Nephron (organoid): ENCODE measurements around the gene TMEM235.
A peak's percentile ranks its signal among the peaks of the same experiment; 100 is the strongest.
"Not testable (repeated sequence)": the region's sequence is repeated elsewhere in the genome, so short reads cannot be mapped to it uniquely, and the experiment has no call there.

ENCODE experiments used
- H3K27ac Mint-ChIP-seq, 3 experiments: 2 replicates each; pipeline ENCODE4 v1.8.0; 2020; ENCODE audit warnings: mixed read lengths in 3 of 3, mild to moderate bottlenecking in 2 of 3, moderate library complexity in 1 of 3
- H3K27me3 Mint-ChIP-seq: 2 replicates; pipeline ENCODE4 v1.8.0; 2021; ENCODE audit warnings: low read depth, mild to moderate bottlenecking, moderate library complexity, mixed read lengths
- H3K36me3 Mint-ChIP-seq: 2 replicates; pipeline ENCODE4 v1.8.0; 2020; ENCODE audit warnings: low read depth, mixed read lengths
- H3K4me1 Mint-ChIP-seq: 2 replicates; pipeline ENCODE4 v1.8.0; 2020; ENCODE audit warnings: mixed read lengths
- H3K4me3 Mint-ChIP-seq, 3 experiments: 2 replicates each; pipeline ENCODE4 v1.8.0; 2020; ENCODE audit warnings: mild to moderate bottlenecking in 3 of 3, mixed read lengths in 3 of 3, moderate library complexity in 2 of 3
- H3K9me3 Mint-ChIP-seq: 2 replicates; pipeline ENCODE4 v1.8.0; 2020; ENCODE audit warnings: mixed read lengths
- TF ChIP-seq, protein P1 (sequence below), 3 experiments: fragments of 200-600 bp; sonication (generic); IDR thresholded peaks; one replicate each; pipeline ENCODE4 v1.5.0; 2021; ENCODE audit warnings: antibody characterized with exemption in 3 of 3; ENCODE audit not compliant: unreplicated experiment in 3 of 3

TMEM235 gene

DNA sequence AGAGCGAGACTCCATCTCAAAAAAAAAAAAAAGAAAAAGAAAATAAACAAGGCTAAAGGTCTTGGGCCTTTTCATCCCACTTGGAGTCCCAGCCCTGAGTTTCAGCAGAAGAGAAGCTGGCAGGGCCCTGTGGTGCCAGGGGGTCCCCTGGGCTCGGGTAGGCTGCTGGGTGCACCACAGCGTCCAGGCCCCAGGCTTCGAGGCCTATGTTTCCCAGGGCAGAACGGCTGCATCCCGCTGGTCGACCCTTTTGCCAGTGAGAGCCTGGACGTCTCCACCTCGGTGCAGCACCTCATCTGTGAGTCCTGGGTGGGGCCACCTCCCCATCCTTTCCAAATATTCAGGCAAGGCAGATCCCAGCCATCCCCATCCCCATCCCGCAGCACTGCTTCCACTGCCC lies 2.2 kb downstream of the TMEM235 start:
- peaks cover 29% of the 10 kb centered on the region for H3K4me1 Mint-ChIP-seq
- peaks cover 61% of the 10 kb centered on the region for H3K27me3 Mint-ChIP-seq
- H3K36me3 Mint-ChIP-seq: no peaks in the 10 kb centered on the region
- H3K9me3 Mint-ChIP-seq: no peaks in the 10 kb centered on the region
- H3K27ac Mint-ChIP-seq: no peak overlapping the region
- no peak overlapping the region for H3K4me3 Mint-ChIP-seq
- TF ChIP-seq, protein P1, sequence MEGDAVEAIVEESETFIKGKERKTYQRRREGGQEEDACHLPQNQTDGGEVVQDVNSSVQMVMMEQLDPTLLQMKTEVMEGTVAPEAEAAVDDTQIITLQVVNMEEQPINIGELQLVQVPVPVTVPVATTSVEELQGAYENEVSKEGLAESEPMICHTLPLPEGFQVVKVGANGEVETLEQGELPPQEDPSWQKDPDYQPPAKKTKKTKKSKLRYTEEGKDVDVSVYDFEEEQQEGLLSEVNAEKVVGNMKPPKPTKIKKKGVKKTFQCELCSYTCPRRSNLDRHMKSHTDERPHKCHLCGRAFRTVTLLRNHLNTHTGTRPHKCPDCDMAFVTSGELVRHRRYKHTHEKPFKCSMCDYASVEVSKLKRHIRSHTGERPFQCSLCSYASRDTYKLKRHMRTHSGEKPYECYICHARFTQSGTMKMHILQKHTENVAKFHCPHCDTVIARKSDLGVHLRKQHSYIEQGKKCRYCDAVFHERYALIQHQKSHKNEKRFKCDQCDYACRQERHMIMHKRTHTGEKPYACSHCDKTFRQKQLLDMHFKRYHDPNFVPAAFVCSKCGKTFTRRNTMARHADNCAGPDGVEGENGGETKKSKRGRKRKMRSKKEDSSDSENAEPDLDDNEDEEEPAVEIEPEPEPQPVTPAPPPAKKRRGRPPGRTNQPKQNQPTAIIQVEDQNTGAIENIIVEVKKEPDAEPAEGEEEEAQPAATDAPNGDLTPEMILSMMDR (IDR thresholded peaks at IDR 0.05; ENCODE audit: unreplicated experiment in 3 of 3): no peak

DNA sequence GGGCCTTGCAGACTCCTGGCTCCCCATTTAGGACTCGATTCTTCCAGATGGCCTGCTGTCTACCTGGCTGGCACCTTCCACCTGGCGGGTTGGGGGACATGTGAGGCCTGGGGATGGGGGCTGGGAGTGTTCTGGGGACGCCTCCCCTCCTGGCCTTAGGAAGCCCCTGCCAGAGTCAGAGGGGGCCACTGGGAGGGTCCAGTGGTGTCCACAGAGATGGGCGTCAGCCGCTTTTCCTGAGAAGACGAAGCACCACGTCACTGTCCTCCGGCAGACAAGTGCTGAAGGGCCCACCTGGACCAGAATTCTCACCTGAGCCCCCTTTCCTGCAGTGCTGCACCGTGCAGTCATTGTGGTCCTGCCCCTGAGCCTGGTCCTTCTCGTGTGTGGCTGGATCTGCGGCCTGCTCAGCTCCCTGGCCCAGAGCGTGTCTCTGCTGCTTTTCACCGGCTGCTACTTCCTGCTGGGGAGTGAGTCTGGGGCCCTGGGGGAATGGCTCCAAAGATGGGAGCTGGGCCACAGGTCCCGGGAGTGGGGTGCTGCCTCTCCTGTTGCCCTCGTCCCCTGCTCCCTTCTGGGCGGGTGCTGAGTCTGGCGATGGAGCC lies 2.9 kb downstream of the TMEM235 start:
- H3K4me1 Mint-ChIP-seq: peaks cover 29% of the 10 kb centered on the region
- no peaks in the 10 kb centered on the region for H3K36me3 Mint-ChIP-seq
- H3K4me3 Mint-ChIP-seq: no peak overlapping the region
- H3K27ac Mint-ChIP-seq: no peak overlapping the region
- peaks cover 56% of the 10 kb centered on the region for H3K27me3 Mint-ChIP-seq
- H3K9me3 Mint-ChIP-seq: no peaks in the 10 kb centered on the region
- TF ChIP-seq, protein P1 (IDR thresholded peaks at IDR 0.05; ENCODE audit: unreplicated experiment in 3 of 3): no peak

DNA sequence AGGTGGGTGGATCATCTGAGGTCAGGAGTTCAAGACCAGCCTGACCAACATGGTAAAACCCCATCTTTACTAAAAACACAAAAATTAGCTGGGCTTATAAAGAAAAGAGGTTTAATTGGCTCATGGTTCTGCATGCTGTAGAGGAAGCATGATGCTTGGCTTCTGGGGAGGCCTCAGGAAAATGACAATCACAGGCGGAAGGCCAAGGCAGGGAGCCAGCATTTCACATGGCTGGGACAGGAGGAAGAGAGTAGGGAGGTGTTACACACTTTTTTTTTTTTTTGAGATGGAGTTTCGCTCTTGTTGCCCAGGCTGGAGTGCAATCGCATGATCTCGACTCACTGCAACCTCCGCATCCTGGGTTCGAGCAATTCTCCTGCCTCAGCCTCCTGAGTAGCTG lies 3.6 kb downstream of the TMEM235 start:
- Mint-ChIP-seq H3K4me1 (peaks cover 29% of the 10 kb centered on the region), H3K27ac (peak overlapping the region in 1 of 3 experiments; percentile 78), H3K4me3 (peak overlapping the region in 1 of 3 experiments; percentile 40), H3K27me3 (peaks cover 51% of the 10 kb centered on the region)
- H3K9me3 Mint-ChIP-seq, H3K36me3 Mint-ChIP-seq: not testable (repeated sequence)

DNA sequence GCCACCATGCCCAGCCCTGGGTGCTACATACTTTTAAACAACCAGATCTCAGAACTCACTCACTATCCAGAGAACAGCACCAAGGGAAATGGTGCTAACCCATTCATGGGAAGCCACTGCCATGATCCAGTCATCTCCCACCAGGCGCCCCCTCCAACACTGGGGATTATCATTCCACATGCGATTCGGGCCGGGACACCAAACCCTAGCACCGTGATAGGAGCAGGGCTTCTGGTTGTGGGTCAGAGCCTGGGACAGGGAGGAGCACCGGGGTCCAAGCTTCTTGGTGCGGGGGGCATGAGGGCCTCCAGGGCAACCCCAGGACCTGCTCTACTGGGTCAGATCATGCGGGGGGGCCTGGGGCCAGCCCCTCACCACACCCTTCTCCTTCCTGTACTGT lies 4.5 kb downstream of the TMEM235 start:
- no peaks in the 10 kb centered on the region for H3K9me3 Mint-ChIP-seq
- H3K27ac Mint-ChIP-seq: no peak overlapping the region
- TF ChIP-seq, protein P1 (IDR thresholded peaks at IDR 0.05; ENCODE audit: unreplicated experiment in 3 of 3): no peak
- H3K4me3 Mint-ChIP-seq: no peak overlapping the region
- H3K4me1 Mint-ChIP-seq: peaks cover 25% of the 10 kb centered on the region
- peaks cover 42% of the 10 kb centered on the region for H3K27me3 Mint-ChIP-seq
- H3K36me3 Mint-ChIP-seq: no peaks in the 10 kb centered on the region

DNA sequence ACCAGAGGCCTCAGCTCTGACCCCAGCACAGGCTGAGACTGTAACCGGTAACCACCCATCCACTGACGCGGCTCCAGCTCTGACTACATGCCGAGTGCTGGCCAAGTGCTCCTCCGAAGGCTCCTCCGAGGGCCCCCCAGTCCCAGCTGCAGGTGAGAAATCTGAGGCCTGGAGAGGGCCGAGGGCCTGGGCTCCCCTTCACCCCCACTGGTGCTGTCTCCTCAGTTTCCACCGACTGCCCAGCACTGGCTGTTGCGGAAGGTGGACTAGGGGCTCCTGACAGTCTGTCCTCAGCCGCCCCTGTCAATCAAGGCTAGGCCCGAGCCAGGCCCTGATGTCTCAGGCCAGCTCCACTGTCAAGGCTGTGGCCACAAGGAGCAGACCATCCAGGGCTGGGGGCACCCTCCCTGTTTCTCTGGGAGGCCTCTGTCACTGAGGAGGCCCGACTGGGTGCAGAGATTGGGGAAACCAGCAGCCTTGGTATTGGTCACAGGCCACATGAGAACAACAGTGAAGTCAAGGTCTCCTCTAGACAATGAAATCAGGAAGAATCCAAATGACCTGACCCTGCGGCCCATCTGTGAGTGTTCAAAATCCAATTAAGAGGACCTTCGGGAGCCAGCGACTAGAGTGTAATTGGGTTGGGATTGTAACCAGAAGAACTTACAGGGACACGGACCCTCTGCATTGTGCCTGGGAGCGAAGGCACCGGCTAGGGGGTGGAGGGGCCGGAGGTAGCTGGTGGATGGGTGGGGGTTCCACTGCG lies 5.1 kb downstream of the TMEM235 start:
- TF ChIP-seq, protein P1 (IDR thresholded peaks at IDR 0.05; ENCODE audit: unreplicated experiment in 3 of 3): no peak
- Mint-ChIP-seq H3K36me3 (no peaks in the 10 kb centered on the region), H3K4me3 (no peak overlapping the region), H3K4me1 (peaks cover 27% of the 10 kb centered on the region), H3K27me3 (peaks cover 35% of the 10 kb centered on the region), H3K27ac (no peak overlapping the region), H3K9me3 (no peaks in the 10 kb centered on the region)

DNA sequence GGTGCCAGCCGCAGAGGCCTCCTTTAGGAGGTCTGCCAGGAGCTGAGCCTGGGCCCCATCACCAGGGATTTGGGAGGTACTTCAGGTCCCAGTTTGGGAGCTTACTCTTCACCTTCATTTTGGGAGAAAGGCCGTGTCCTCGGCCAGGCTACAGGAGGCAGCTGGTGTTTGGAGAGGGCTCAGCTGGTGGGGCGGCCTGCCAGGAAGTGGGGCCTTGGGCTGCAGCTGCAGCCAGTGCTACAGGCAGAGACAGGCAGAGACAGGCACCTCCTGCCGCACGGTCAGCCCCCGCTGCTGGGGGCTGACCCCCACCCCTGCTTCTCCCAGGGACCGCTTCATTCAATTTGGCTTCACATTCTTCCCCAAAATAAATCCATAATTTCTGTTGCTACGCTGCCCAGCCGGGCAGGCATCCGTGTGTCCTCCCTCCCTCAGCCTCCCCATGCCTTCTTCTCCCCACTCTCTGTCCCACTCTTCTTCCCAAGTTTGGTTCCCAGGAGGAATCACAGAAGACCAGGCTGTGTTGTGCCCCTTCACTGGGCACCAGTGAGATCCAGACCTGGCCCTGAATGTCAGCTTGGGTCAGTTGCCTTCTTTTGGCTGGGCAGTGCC lies 6.1 kb downstream of the TMEM235 start:
- Mint-ChIP-seq H3K27ac (no peak overlapping the region), H3K4me1 (peaks cover 30% of the 10 kb centered on the region), H3K9me3 (no peaks in the 10 kb centered on the region), H3K36me3 (no peaks in the 10 kb centered on the region), H3K4me3 (no peak overlapping the region), H3K27me3 (peaks cover 28% of the 10 kb centered on the region)
- TF ChIP-seq, protein P1 (IDR thresholded peaks at IDR 0.05; ENCODE audit: unreplicated experiment in 3 of 3): no peak
